Astrocyte (in vitro differentiated cells and primary cell): ENCODE data around the gene SMIM45.

Experiments used
- DNase-seq: peaks from one replicate; pipeline ENCODE4 v3.0.0-alpha.2; 2010; ENCODE audit warnings: low read depth
- FAIRE-seq: peaks from 2 replicates; lab custom pipeline; 2011; peaks lifted over from hg19 to GRCh38; lab: Jason Lieb, UNC
- H2AFZ ChIP-seq: 2 replicates; pipeline ENCODE4 v1.6.0; 2012; ENCODE audit warnings: low read depth, low read length, inconsistent platforms
- H3K27ac ChIP-seq: 2 replicates; pipeline ENCODE4 v1.5.1; 2011; ENCODE audit warnings: low read depth, low read length, inconsistent platforms
- H3K27me3 ChIP-seq: 2 replicates; pipeline ENCODE4 v1.6.0; 2011; ENCODE audit warnings: low read length, inconsistent platforms; ENCODE audit not compliant: insufficient read depth
- H3K36me3 ChIP-seq: 2 replicates; pipeline ENCODE4 v1.5.1; 2011; ENCODE audit warnings: low read length, inconsistent platforms; ENCODE audit not compliant: insufficient read depth
- H3K4me1 ChIP-seq: 2 replicates; pipeline ENCODE4 v1.5.1; 2011; ENCODE audit warnings: low read length, inconsistent platforms; ENCODE audit not compliant: insufficient read depth
- H3K4me2 ChIP-seq: 2 replicates; pipeline ENCODE4 v1.6.0; 2012; ENCODE audit warnings: low read length, inconsistent platforms
- H3K4me3 ChIP-seq: 2 replicates; pipeline ENCODE4 v1.5.1; 2011; ENCODE audit warnings: low read depth, mild to moderate bottlenecking, low read length, inconsistent platforms; ENCODE audit not compliant: insufficient read depth
- H3K79me2 ChIP-seq: 2 replicates; pipeline ENCODE4 v1.6.0; 2012; ENCODE audit warnings: mild to moderate bottlenecking, low read length, inconsistent platforms; ENCODE audit not compliant: insufficient read depth
- H3K9ac ChIP-seq: 2 replicates; pipeline ENCODE4 v1.6.0; 2012; ENCODE audit warnings: mild to moderate bottlenecking, low read length, inconsistent platforms
- H3K9me3 ChIP-seq: 2 replicates; pipeline ENCODE4 v1.5.1; 2012; ENCODE audit warnings: low read depth, mild to moderate bottlenecking, low read length, inconsistent platforms; ENCODE audit not compliant: insufficient read depth
- H4K20me1 ChIP-seq: 2 replicates; pipeline ENCODE4 v1.6.0; 2012; ENCODE audit warnings: low read length, inconsistent platforms; ENCODE audit not compliant: insufficient read depth
- H3K27ac Mint-ChIP-seq: one replicate; pipeline ENCODE4 v1.8.0; 2021; ENCODE audit warnings: mild to moderate bottlenecking, mixed read lengths; ENCODE audit not compliant: unreplicated experiment
- H3K27me3 Mint-ChIP-seq: one replicate; pipeline ENCODE4 v1.8.0; 2021; ENCODE audit warnings: low read depth, mixed read lengths; ENCODE audit not compliant: unreplicated experiment
- H3K36me3 Mint-ChIP-seq: one replicate; pipeline ENCODE4 v1.8.0; 2021; ENCODE audit warnings: low read depth, mixed read lengths; ENCODE audit not compliant: unreplicated experiment
- H3K4me1 Mint-ChIP-seq: one replicate; pipeline ENCODE4 v1.8.0; 2021; ENCODE audit warnings: low read depth, mixed read lengths; ENCODE audit not compliant: unreplicated experiment
- H3K4me3 Mint-ChIP-seq: one replicate; pipeline ENCODE4 v1.8.0; 2021; ENCODE audit warnings: mild to moderate bottlenecking, moderate library complexity, mixed read lengths; ENCODE audit not compliant: unreplicated experiment
- H3K9me3 Mint-ChIP-seq: one replicate; pipeline ENCODE4 v1.8.0; 2021; ENCODE audit warnings: mild to moderate bottlenecking, mixed read lengths; ENCODE audit not compliant: unreplicated experiment
- EZH2 ChIP-seq: IDR thresholded peaks from 2 replicates; pipeline ENCODE4 v1.6.1; 2012; ENCODE audit warnings: mild to moderate bottlenecking, low read length, inconsistent platforms; ENCODE audit not compliant: insufficient read depth
- TF ChIP-seq, protein P1 (sequence below): IDR thresholded peaks from 2 replicates; pipeline ENCODE4 v1.5.1; 2011; ENCODE audit warnings: low read depth, mild to moderate bottlenecking, inconsistent platforms, low read length, moderate library complexity; ENCODE audit not compliant: insufficient read depth

The SMIM45 gene

DNA sequence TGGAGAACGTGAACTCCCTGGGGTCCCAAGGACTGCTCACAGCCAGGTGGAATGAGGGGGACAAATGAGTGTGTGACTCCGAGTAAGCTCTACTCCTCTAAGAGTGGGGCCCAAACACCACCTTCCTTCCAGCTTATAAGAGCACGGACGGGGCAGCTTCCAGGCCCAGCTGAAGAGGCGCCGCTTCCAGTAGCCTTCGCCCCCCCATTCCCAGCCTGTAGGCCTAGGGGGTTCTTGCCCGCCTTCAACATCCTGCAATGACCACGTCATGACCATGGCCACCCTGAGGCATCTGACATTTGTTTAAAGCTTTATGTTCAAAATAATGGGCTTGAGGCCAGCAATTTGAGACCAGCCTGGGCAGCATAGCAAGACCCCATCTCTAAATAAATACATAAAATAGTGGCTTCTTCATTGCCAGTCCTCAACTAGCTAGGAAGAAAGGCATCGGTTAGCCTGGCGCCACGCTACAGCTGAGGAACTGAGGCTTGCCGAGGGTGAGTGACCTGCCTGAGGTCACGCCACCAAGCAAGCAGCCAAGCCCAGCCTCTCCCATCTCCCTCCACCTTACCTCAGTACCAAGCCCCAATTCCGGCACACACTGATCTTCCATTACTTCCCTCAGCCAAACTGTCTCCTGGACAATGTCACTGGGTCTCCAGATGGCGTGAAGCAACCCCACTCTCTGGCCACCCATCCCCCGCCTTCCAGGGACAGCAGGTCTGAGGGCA, 17.5 kb upstream of the SMIM45 start:
- H3K27me3 Mint-ChIP-seq, result peaks cover 2% of the 10 kb centered on the region
- no peaks in the 10 kb centered on the region for H3K36me3 Mint-ChIP-seq
- H3K4me1 Mint-ChIP-seq, result no peaks in the 10 kb centered on the region

GRCh38 chr22:41935015-41935351, 17.0 kb upstream of the SMIM45 start:
- no peak for DNase-seq
- Histone ChIP-seq H2AFZ (no peak overlapping the region), H3K9me3 (no peaks in the 10 kb centered on the region), H4K20me1 (no peaks in the 10 kb centered on the region), H3K36me3 (no peaks in the 10 kb centered on the region), H3K4me1 (no peaks in the 10 kb centered on the region), H3K9ac (no peak overlapping the region), H3K79me2 (no peaks in the 10 kb centered on the region), H3K27me3 (no peaks in the 10 kb centered on the region), H3K4me3 (no peak overlapping the region), H3K4me2 (no peak overlapping the region), H3K27ac (no peak overlapping the region)
- TF ChIP-seq, protein P1, sequence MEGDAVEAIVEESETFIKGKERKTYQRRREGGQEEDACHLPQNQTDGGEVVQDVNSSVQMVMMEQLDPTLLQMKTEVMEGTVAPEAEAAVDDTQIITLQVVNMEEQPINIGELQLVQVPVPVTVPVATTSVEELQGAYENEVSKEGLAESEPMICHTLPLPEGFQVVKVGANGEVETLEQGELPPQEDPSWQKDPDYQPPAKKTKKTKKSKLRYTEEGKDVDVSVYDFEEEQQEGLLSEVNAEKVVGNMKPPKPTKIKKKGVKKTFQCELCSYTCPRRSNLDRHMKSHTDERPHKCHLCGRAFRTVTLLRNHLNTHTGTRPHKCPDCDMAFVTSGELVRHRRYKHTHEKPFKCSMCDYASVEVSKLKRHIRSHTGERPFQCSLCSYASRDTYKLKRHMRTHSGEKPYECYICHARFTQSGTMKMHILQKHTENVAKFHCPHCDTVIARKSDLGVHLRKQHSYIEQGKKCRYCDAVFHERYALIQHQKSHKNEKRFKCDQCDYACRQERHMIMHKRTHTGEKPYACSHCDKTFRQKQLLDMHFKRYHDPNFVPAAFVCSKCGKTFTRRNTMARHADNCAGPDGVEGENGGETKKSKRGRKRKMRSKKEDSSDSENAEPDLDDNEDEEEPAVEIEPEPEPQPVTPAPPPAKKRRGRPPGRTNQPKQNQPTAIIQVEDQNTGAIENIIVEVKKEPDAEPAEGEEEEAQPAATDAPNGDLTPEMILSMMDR, result no peak
- no peak for TF ChIP-seq EZH2
- no peaks in the 10 kb centered on the region for H3K4me1 Mint-ChIP-seq
- H3K4me3 Mint-ChIP-seq, result no peak overlapping the region
- peaks cover 2% of the 10 kb centered on the region for H3K27me3 Mint-ChIP-seq
- no peaks in the 10 kb centered on the region for H3K36me3 Mint-ChIP-seq
- H3K9me3 Mint-ChIP-seq, result no peaks in the 10 kb centered on the region
- no peak for FAIRE-seq
- no peak overlapping the region for H3K27ac Mint-ChIP-seq

More for the DNA sequence above, 17.5 kb upstream of the SMIM45 start:
- H3K27me3 ChIP-seq, result no peaks in the 10 kb centered on the region
- no peak overlapping the region for H3K27ac ChIP-seq
- no peak overlapping the region for H3K4me2 ChIP-seq
- DNase-seq (no peak), FAIRE-seq (no peak)
- H3K4me3 Mint-ChIP-seq, result no peak overlapping the region
- no peaks in the 10 kb centered on the region for H3K79me2 ChIP-seq
- no peak for TF ChIP-seq EZH2
- TF ChIP-seq, protein P1, result no peak
- H3K9me3 ChIP-seq, result no peaks in the 10 kb centered on the region
- H3K4me1 ChIP-seq, result no peaks in the 10 kb centered on the region
- no peak overlapping the region for H3K4me3 ChIP-seq
- no peaks in the 10 kb centered on the region for H3K36me3 ChIP-seq
- no peak overlapping the region for H3K9ac ChIP-seq
- no peaks in the 10 kb centered on the region for H4K20me1 ChIP-seq
- no peak overlapping the region for H2AFZ ChIP-seq
- H3K9me3 Mint-ChIP-seq, result no peaks in the 10 kb centered on the region
- H3K27ac Mint-ChIP-seq, result no peak overlapping the region

- Mint-ChIP-seq H3K27me3 (peaks cover 2% of the 10 kb centered on the region), H3K9me3 (no peaks in the 10 kb centered on the region), H3K4me1 (no peaks in the 10 kb centered on the region), H3K4me3 (no peak overlapping the region), H3K27ac (no peak overlapping the region), H3K36me3 (no peaks in the 10 kb centered on the region)
- FAIRE-seq, result no peak
- Histone ChIP-seq H3K27me3 (no peaks in the 10 kb centered on the region), H2AFZ (no peak overlapping the region), H4K20me1 (no peaks in the 10 kb centered on the region), H3K4me3 (no peak overlapping the region), H3K79me2 (no peaks in the 10 kb centered on the region), H3K4me2 (no peak overlapping the region), H3K4me1 (peaks cover under 1% of the 10 kb centered on the region), H3K9me3 (no peaks in the 10 kb centered on the region), H3K9ac (no peak overlapping the region), H3K27ac (no peak overlapping the region), H3K36me3 (no peaks in the 10 kb centered on the region)
- DNase-seq, result no peak
- TF ChIP-seq EZH2, result no peak
- TF ChIP-seq, protein P1, result no peak
Observed at GRCh38 chr22:41935509-41935908, 16.4 kb upstream of the SMIM45 start.
